Breast epithelium (tissue), 4 donors: ENCODE results near the gene RUBCN. TPM values are rescaled to one million over a fixed set of nuclear protein-coding genes. Genes with fewer than 3 reads are reported as not detected.
"Not testable (repeated sequence)": the region's sequence is repeated elsewhere in the genome, so short reads cannot be mapped to it uniquely, and the experiment has no call there.

ENCODE experiments used
- DNase-seq, 2 donors: peaks; one replicate each; pipeline ENCODE4 v3.0.0-alpha.2; 2019; ENCODE audit warnings: low spot score in 2 of 2
- H3K27ac ChIP-seq, 2 donors: fragments of 200-600 bp; sonication (generic) in 1 of 2; one replicate each; pipeline ENCODE4 v1.5.1; 2016 to 2019; ENCODE audit warnings: mild to moderate bottlenecking in 1 of 2
- H3K27me3 ChIP-seq, 2 donors: fragments of 200-600 bp; sonication (generic) in 1 of 2; one replicate each; pipeline versions ENCODE4 v1.5.1 to v1.6.0; 2017 to 2019; ENCODE audit warnings: control low read depth in 1 of 2, mild to moderate bottlenecking in 1 of 2
- H3K36me3 ChIP-seq: fragments of 200-600 bp; one replicate; pipeline ENCODE4 v1.5.1; 2019
- H3K4me1 ChIP-seq, 2 donors: fragments of 200-600 bp; sonication (generic); one replicate each; pipeline ENCODE4 v1.5.1; 2016 to 2019; ENCODE audit warnings: control low read depth in 1 of 2
- H3K4me3 ChIP-seq, 3 donors: fragments of 200-600 bp; sonication (generic); 1 replicate in 2 of 3; 2 replicates in 1 of 3; pipeline ENCODE4 v1.5.1; 2016 to 2019; ENCODE audit warnings: mild to moderate bottlenecking in 3 of 3, moderate library complexity in 2 of 3
- H3K9me3 ChIP-seq, 2 donors: fragments of 200-600 bp; sonication (generic) in 1 of 2; one replicate each; pipeline ENCODE4 v1.5.1; 2016 to 2019; ENCODE audit warnings: control low read depth in 1 of 2
- CTCF ChIP-seq, 3 donors: fragments of 450-650 bp; IDR thresholded peaks; one replicate each; pipeline ENCODE4 v1.5.1; 2016 to 2017; ENCODE audit warnings: antibody characterized with exemption in 3 of 3, mild to moderate bottlenecking in 3 of 3, moderate library complexity in 3 of 3
- POLR2A ChIP-seq: fragments of 450-650 bp; IDR thresholded peaks from one replicate; pipeline ENCODE4 v1.6.1; 2016; ENCODE audit warnings: antibody characterized with exemption, mild to moderate bottlenecking, moderate library complexity
- POLR2AphosphoS5 ChIP-seq, 3 donors: sonication (generic); formaldehyde crosslinking; IDR thresholded peaks; one replicate each; pipeline ENCODE4 v1.6.1; 2017; ENCODE audit warnings: antibody characterized with exemption in 3 of 3
- intact Hi-C: fragments of 100-400 bp; cut with DNase I; formaldehyde crosslinking; loops from one replicate; pipeline ENCODE4 v1.15.1; 2023; ENCODE audit warnings: low total_unique reads
- total RNA-seq, 3 donors: library from RNA; depleted of rRNA; stranded (reverse); fragments of >200 nt; gene quantifications; one replicate each; pipeline ENCODE4 v1.1.0, GENCODE V29; 2016

RUBCN gene
- total RNA-seq, 3 donors from 2014 or later = 26.3 to 36.4 (median 35.7) TPM

GRCh38 chr3:197667968-197668367, 68.7 kb downstream of the RUBCN start:
- TF ChIP-seq POLR2AphosphoS5 (IDR thresholded peaks at IDR 0.05) (no peak), POLR2A (no peak), CTCF (IDR thresholded peaks at IDR 0.05) (no peak)
- Histone ChIP-seq H3K36me3 (no peaks in the 10 kb centered on the region), H3K4me3 (no peak overlapping the region), H3K9me3 (no peaks in the 10 kb centered on the region), H3K27ac (no peak overlapping the region), H3K27me3 (no peaks in the 10 kb centered on the region), H3K4me1 (no peaks in the 10 kb centered on the region)
- DNase-seq = no peak
- intact Hi-C loops = no loop called here

DNA sequence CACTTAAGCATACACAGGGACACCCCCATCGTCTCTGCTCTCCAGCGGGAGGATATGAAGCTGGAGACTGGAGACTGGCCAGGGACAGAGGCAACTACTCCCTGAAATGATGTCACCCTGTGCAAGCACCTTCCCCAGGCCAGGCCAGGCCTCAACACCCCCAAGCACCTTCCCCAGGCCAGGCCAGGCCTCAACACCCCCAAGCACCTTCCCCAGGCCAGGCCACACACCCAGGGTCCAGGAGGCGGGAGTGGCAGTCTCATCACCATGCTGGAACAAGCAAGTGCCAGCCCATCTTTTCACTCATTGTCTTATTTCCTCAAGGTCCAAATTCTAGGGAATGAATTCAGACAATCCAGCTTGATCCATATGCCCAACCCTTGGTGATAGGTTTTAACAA, 69.4 kb downstream of the RUBCN start:
- H3K27ac ChIP-seq, H3K27me3 ChIP-seq, H3K36me3 ChIP-seq, H3K4me1 ChIP-seq, DNase-seq, intact Hi-C loops, H3K9me3 ChIP-seq, H3K4me3 ChIP-seq: not testable (repeated sequence)

DNA sequence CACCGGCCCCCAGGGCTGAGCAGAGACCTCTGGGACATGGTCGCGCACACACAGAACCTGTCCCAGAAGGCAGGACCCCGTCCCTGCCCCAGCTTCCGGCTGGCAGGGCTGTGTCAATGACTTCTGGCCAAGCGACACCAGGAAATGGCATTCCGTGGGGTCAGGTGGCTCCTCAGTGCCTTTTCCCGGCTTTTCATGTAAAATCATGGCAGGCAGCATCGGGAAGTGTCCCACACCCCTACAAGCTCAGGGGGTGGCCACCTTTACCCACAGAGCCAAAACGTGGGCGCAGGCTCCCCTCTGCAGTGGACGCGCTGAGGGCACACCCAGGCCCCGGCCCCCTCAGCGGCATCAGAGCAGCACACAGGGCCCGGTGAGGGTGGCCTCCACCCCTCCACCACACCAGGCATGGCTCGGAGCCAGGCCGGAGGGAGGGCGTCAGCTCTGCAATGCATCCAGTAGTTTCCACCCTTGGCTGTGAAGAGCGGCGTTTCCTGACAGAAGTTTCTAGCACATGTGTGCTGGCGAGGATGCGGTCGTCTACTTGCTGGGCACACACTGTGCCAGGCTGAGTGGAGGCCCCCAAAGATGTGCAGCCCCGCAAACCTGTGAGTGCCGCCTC, 70.4 kb downstream of the RUBCN start:
- H3K27me3 ChIP-seq, intact Hi-C loops, H3K4me1 ChIP-seq, H3K36me3 ChIP-seq, DNase-seq, H3K9me3 ChIP-seq, H3K27ac ChIP-seq, H3K4me3 ChIP-seq: not testable (repeated sequence)

- intact Hi-C loops, H3K4me3 ChIP-seq, DNase-seq, H3K27ac ChIP-seq, H3K4me1 ChIP-seq, H3K27me3 ChIP-seq, H3K36me3 ChIP-seq, H3K9me3 ChIP-seq: not testable (repeated sequence)
Observed at GRCh38 chr3:197665549-197665948, 71.2 kb downstream of the RUBCN start.

DNA sequence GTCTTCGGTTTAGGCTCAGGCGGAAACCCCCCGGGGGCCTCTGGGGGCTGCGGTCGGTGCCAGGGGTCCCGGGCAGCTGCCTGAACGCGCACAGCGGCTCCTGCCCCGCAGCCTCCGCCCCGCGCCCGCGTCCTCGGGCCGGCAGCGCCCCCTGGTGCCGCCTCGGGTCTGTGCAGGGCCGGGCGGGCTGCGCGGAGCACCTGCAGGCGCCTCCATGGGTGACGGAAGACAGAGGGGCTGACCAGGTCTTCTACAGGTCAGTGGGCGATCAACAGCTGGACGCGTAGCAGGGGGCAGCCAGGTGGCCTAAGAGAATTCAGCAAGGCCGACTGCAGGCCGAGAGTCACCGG, 71.6 kb downstream of the RUBCN start:
- DNase-seq, H3K27ac ChIP-seq, H3K4me1 ChIP-seq, H3K36me3 ChIP-seq, intact Hi-C loops, H3K27me3 ChIP-seq, H3K9me3 ChIP-seq: not testable (repeated sequence)
- peak overlapping the region; percentile 17 to 61 (median 43) for H3K4me3 ChIP-seq

GRCh38 chr3:197664414-197665141, 72.1 kb downstream of the RUBCN start:
- H3K27me3 ChIP-seq, H3K27ac ChIP-seq, H3K4me1 ChIP-seq, DNase-seq, H3K36me3 ChIP-seq, intact Hi-C loops, H3K9me3 ChIP-seq: not testable (repeated sequence)
- H3K4me3 ChIP-seq = peak overlapping the region; percentile 17 to 61 (median 43)

DNA sequence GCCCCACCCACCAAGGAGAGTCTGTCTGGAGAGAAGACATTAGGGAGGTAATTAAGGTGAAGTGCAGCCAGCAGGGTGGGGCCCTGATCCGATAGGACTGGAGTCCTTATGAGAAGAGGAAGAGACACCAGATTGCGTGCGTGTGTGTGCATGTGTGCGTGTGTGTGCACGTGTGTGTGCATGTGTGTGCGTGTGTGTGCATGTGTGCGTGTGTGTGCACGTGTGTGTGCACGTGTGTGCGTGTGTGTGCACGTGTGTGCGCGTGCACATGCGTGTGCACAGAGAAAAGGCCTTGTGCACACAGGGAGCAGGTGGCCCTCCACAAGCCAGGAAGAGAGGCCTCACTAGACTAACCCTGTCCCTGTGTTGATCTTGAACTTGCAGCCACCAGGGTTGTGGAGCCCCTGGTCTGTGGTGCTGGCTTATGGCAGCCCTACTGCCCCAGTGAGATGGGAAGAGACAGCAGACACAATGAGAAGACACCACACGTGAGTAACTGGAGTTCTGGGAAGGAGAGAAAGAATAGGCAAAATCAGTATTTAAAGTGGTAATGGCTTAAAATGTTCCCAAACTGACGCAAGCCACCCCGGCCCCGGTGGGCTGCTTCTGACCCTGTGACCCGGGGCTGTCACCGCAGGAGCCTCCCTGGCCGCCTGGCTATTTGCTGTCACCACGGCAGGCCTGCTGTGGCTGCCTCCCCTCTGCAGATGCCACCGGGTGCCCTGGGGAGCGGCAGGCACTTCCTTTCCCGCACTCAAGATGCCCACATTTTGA, 73.2 kb downstream of the RUBCN start:
- DNase-seq, H3K36me3 ChIP-seq, H3K9me3 ChIP-seq, intact Hi-C loops, H3K27ac ChIP-seq, H3K4me1 ChIP-seq, H3K4me3 ChIP-seq, H3K27me3 ChIP-seq: not testable (repeated sequence)

DNA sequence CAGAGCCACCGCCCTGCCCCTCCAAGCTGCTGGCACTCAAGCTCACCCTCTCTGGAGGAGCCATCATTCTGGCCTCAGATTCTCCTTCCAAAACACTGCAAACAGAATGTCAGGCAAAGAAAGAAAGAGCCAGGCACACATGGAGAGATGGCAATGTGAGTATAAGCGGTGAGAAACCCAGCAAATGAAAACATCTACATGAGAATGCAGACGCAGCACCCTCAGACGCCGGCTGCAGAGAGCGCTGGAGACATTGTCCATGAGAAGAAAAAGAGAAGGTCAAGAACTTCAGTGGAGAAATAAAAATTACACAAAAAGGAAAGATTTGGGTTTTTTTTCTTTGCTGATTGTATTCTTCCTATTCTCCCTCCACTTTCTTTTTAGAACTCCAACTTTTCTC, 74.4 kb downstream of the RUBCN start:
- DNase-seq, H3K27me3 ChIP-seq, H3K4me1 ChIP-seq, intact Hi-C loops, H3K4me3 ChIP-seq, H3K9me3 ChIP-seq, H3K27ac ChIP-seq, H3K36me3 ChIP-seq: not testable (repeated sequence)

GRCh38 chr3:197661874-197662273, 74.8 kb downstream of the RUBCN start:
- H3K4me3 ChIP-seq, DNase-seq, H3K27ac ChIP-seq, H3K36me3 ChIP-seq, H3K4me1 ChIP-seq, H3K27me3 ChIP-seq, H3K9me3 ChIP-seq, intact Hi-C loops: not testable (repeated sequence)

DNA sequence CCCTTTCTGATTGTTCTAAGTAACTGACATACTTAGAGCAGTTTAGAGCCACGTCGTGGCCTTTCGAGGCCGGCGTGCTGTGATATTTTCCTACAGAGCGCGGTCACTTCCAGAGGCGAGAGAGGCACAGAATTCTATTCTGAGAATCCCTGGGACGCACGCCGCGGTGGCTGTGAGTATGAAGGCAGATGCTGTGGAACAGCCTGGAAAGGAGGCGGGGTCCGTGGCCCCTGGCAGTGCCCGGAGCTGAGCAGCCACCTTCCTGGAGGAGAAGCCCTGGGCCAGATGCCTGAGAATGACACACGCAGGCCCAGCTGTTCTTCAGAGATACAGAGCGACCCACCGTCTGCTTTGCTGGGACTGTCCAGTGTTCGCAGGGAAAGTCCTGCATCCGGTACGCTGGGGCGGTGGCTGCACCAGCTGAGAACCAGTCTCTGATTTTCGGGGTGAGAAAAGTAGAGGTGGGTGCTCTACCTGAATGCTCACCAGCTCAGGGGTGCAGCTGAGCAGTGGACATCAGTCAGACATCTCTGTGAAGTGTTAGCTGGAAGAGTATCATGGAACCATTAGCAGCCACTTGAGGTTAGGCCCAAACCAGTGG, 75.4 kb downstream of the RUBCN start:
- H3K27me3 ChIP-seq, H3K36me3 ChIP-seq, H3K9me3 ChIP-seq, H3K4me1 ChIP-seq, intact Hi-C loops, H3K27ac ChIP-seq, H3K4me3 ChIP-seq, DNase-seq: not testable (repeated sequence)

GRCh38 chr3:197659701-197660100, 77.0 kb downstream of the RUBCN start:
- intact Hi-C loops, H3K4me1 ChIP-seq, H3K4me3 ChIP-seq, DNase-seq, H3K27ac ChIP-seq, H3K27me3 ChIP-seq, H3K36me3 ChIP-seq, H3K9me3 ChIP-seq: not testable (repeated sequence)

DNA sequence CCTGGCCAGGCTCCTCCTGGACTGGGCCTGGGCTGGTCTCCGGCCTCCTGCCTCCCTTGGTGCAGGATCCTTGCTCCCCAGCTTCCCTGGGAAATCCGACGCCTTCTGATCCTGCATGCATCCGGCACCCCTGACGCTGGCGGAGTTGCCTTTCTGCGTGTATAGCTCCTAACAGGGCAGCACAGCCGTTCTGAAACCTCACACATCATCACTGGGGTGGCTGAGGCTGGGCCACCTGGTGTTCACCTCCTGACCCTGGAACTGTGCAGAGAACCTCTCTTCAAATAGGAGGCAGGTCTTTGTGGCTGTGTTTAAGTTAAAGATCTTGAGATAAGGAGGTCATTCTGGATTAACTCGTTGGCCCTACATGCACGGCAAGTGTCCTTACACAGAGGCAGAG, 77.6 kb downstream of the RUBCN start:
- H3K27ac ChIP-seq, H3K36me3 ChIP-seq, H3K27me3 ChIP-seq, H3K4me3 ChIP-seq, H3K4me1 ChIP-seq, DNase-seq, intact Hi-C loops, H3K9me3 ChIP-seq: not testable (repeated sequence)
